K562 (cell line): Measurements from ENCODE around the gene PIF1. TPM values are rescaled to one million over a fixed set of nuclear protein-coding genes. Genes with fewer than 3 reads are reported as not detected.

ENCODE experiments used
- ARHGAP35 ChIP-seq: fragments of 450-650 bp; IDR thresholded peaks from 2 replicates; pipeline ENCODE4 v1.6.1; 2018; ENCODE audit not compliant: partially characterized antibody
- BHLHE40 ChIP-seq: IDR thresholded peaks from 2 replicates; pipeline ENCODE4 v1.6.1; 2011; ENCODE audit warnings: low read length, improper control_type of control experiment
- E2F6 ChIP-seq, 2 experiments: IDR thresholded peaks; 2 replicates each; pipeline ENCODE4 v1.6.1; 2011; ENCODE audit warnings: borderline replicate concordance in 1 of 2, control low read depth in 1 of 2, low read depth in 1 of 2, low read length in 1 of 2, mild to moderate bottlenecking in 1 of 2, mixed read lengths in 1 of 2, moderate library complexity in 1 of 2; ENCODE audit not compliant: insufficient read depth in 1 of 2, insufficient read length in 1 of 2, poor library complexity in 1 of 2, severe bottlenecking in 1 of 2; ENCODE audit errors: extremely low read depth in 1 of 2
- HMBOX1 ChIP-seq: sonication (generic); IDR thresholded peaks from 2 replicates; pipeline ENCODE4 v1.6.1; 2016
- IRF2 ChIP-seq: sonication (generic); formaldehyde crosslinking; IDR thresholded peaks from 2 replicates; pipeline ENCODE4 v1.8.1; 2022; ENCODE audit warnings: mild to moderate bottlenecking, missing genetic modification reagents
- MCM2 ChIP-seq: fragments of 450-650 bp; IDR thresholded peaks from 2 replicates; pipeline ENCODE4 v1.6.1; 2017; ENCODE audit warnings: low read depth, mild to moderate bottlenecking
- NEUROD1 ChIP-seq: fragments of 150-350 bp; IDR thresholded peaks from 2 replicates; pipeline ENCODE4 v1.6.1; 2014; ENCODE audit warnings: borderline replicate concordance, low read length, low read depth; ENCODE audit not compliant: partially characterized antibody
- TAF1 ChIP-seq: IDR thresholded peaks from 2 replicates; pipeline ENCODE4 v1.6.1; 2011; ENCODE audit warnings: mild to moderate bottlenecking, low read length, moderate library complexity; ENCODE audit not compliant: insufficient read depth, control insufficient read depth, severe bottlenecking; ENCODE audit errors: extremely low read depth
- TFAP4 ChIP-seq: sonication (generic); formaldehyde crosslinking; IDR thresholded peaks from 2 replicates; pipeline ENCODE4 v1.8.0; 2022; ENCODE audit warnings: missing genetic modification reagents, mild to moderate bottlenecking, moderate library complexity, borderline replicate concordance
- USF2 ChIP-seq: sonication (generic); formaldehyde crosslinking; IDR thresholded peaks from 2 replicates; pipeline ENCODE4 v1.5.0; 2020; ENCODE audit warnings: missing genetic modification reagents
- ZBTB2 ChIP-seq: fragments of 450-650 bp; IDR thresholded peaks from 2 replicates; pipeline ENCODE4 v1.6.1; 2016; ENCODE audit warnings: antibody characterized with exemption
- ZBTB9 ChIP-seq: fragments of 450-650 bp; formaldehyde crosslinking; IDR thresholded peaks from 2 replicates; pipeline ENCODE4 v1.4.0; 2020; ENCODE audit warnings: mild to moderate bottlenecking, moderate library complexity
- ZNF518B ChIP-seq: fragments of 250-450 bp; sonication (Bioruptor Pico); IDR thresholded peaks from 2 replicates; pipeline ENCODE4 v1.5.0; 2021; ENCODE audit warnings: mild to moderate bottlenecking, moderate library complexity
- ZNF57 ChIP-seq: fragments of 450-650 bp; formaldehyde crosslinking; IDR thresholded peaks from 2 replicates; pipeline ENCODE4 v1.4.0; 2020; ENCODE audit warnings: mild to moderate bottlenecking, moderate library complexity
- polyA plus RNA-seq, 8 experiments: library from polyadenylated mRNA; depleted of rRNA in 4 of 8; stranded (reverse) in 5 of 8; unstranded in 3 of 8; fragments of >200 nt; fragmentation: Nextera tagmentation in 2 of 8; fragmentation: Illumina TruSeq in 1 of 8; extraction: Ambion mirVana in 2 of 8; extraction: Trizol in 1 of 8; gene quantifications; 2 replicates each; pipeline versions ENCODE4 v1.2.1 to v1.2.3, GENCODE V29; 2011 to 2014; ENCODE audit warnings: inconsistent platforms in 1 of 8, missing spikeins in 1 of 8
- total RNA-seq, 7 experiments: library from RNA; depleted of rRNA in 6 of 7; stranded (reverse); fragments of >200 nt in 6 of 7; fragmentation: Illumina TruSeq in 2 of 7; extraction: Trizol in 2 of 7; gene quantifications; 2 replicates each; pipeline versions ENCODE4 v1.2.1 to v1.2.3, GENCODE V29; 2011 to 2021; ENCODE audit warnings: low replicate concordance in 1 of 7

Gene PIF1
- total and polyA plus RNA-seq, 9 of the 15 experiments (the other 6 are each of a cell fraction or from before 2014, with no cell fraction given) = 1.1 to 37.9 (median 11.5) TPM

- TF ChIP-seq HMBOX1 (no peak), BHLHE40 (peak; percentile 89), TAF1 (peak; percentile 72), ZBTB2 (0 out of 2 replicates have a peak, but pooled peaks have one; percentile 10), ZNF518B (CRISPR knock-in tag) (no peak), USF2 (no peak), ZNF57 (CRISPR knock-in tag) (no peak), ZBTB9 (CRISPR knock-in tag) (0 out of 2 replicates have a peak, but pooled peaks have one; percentile 2), TFAP4 (CRISPR knock-in tag) (peak; percentile 46; the same call in 1 of the 2 replicates), IRF2 (CRISPR knock-in tag) (0 out of 2 replicates have a peak, but pooled peaks have one; percentile 36), NEUROD1 (peak; percentile 49), E2F6 (IDR thresholded peaks at IDR 0.05; ENCODE audit: borderline replicate concordance in 1 of 2, extremely low read depth in 1 of 2, insufficient read depth in 1 of 2, insufficient read length in 1 of 2, low read depth in 1 of 2, low read length in 1 of 2, poor library complexity in 1 of 2, severe bottlenecking in 1 of 2) (peak; percentile 65 to 83), MCM2 (no peak), ARHGAP35 (no peak)
Observed at GRCh38 chr15:64825431-64826294, at the start of gene PIF1 (continued).
